ENCODE measurements around the gene MS4A8.
"Not testable (repeated sequence)": the region's sequence is repeated elsewhere in the genome, so short reads cannot be mapped to it uniquely, and the experiment has no call there.

MS4A8 gene

GRCh38 chr11:60699284-60699691 is at the start of gene MS4A8:
TSS of gene MS4A8 (plus strand) at chr11:60699612. CDS start at chr11:60700861, 1,249 bp downstream.
- no peak within 1 kb of the TSS for H3K4me3 ChIP-seq (ENCODE audit: low read depth, low read length)
- no peak for TF ChIP-seq CTCF (IDR thresholded peaks at IDR 0.05; ENCODE audit: borderline replicate concordance, insufficient read depth, low read depth, low read length)

GRCh38 chr11:60657888-60658287 is 41.5 kb upstream of the MS4A8 start:
- no peak overlapping the region for H3K4me3 ChIP-seq (ENCODE audit: low read depth, low read length)
- TF ChIP-seq CTCF (IDR thresholded peaks at IDR 0.05; ENCODE audit: borderline replicate concordance, insufficient read depth, low read depth, low read length) = no peak

- no peak overlapping the region for H3K4me3 ChIP-seq (ENCODE audit: low read depth, low read length)
- TF ChIP-seq CTCF (IDR thresholded peaks at IDR 0.05; ENCODE audit: borderline replicate concordance, insufficient read depth, low read depth, low read length) = no peak
Observed at GRCh38 chr11:60658409-60658808, 41.0 kb upstream of the MS4A8 start.

GRCh38 chr11:60672255-60672654 is 27.2 kb upstream of the MS4A8 start:
- no peak for TF ChIP-seq CTCF (IDR thresholded peaks at IDR 0.05; ENCODE audit: borderline replicate concordance, insufficient read depth, low read depth, low read length)
- no peak overlapping the region for H3K4me3 ChIP-seq (ENCODE audit: low read depth, low read length)

GRCh38 chr11:60678231-60678630 is 21.2 kb upstream of the MS4A8 start:
- H3K4me3 ChIP-seq (ENCODE audit: low read depth, low read length) = not testable (repeated sequence)

- TF ChIP-seq CTCF (IDR thresholded peaks at IDR 0.05; ENCODE audit: borderline replicate concordance, insufficient read depth, low read depth, low read length) = no peak
- no peak overlapping the region for H3K4me3 ChIP-seq (ENCODE audit: low read depth, low read length)
Observed at GRCh38 chr11:60679879-60680278, 19.5 kb upstream of the MS4A8 start.

- no peak for TF ChIP-seq CTCF (IDR thresholded peaks at IDR 0.05; ENCODE audit: borderline replicate concordance, insufficient read depth, low read depth, low read length)
- no peak overlapping the region for H3K4me3 ChIP-seq (ENCODE audit: low read depth, low read length)
Observed at GRCh38 chr11:60680455-60681119, 18.8 kb upstream of the MS4A8 start.

GRCh38 chr11:60684541-60684848 is 14.9 kb upstream of the MS4A8 start:
- H3K4me3 ChIP-seq (ENCODE audit: low read depth, low read length) = peak overlapping the region; percentile 5
